ENCODE results near the gene TARM1. TPM values are rescaled to one million over a fixed set of nuclear protein-coding genes. Genes with fewer than 3 reads are reported as not detected.

TARM1 gene
- total and polyA plus RNA-seq, 2 of the 8 experiments (the other 6 are each of a cell fraction or from before 2014, with no cell fraction given): not detected

DNA sequence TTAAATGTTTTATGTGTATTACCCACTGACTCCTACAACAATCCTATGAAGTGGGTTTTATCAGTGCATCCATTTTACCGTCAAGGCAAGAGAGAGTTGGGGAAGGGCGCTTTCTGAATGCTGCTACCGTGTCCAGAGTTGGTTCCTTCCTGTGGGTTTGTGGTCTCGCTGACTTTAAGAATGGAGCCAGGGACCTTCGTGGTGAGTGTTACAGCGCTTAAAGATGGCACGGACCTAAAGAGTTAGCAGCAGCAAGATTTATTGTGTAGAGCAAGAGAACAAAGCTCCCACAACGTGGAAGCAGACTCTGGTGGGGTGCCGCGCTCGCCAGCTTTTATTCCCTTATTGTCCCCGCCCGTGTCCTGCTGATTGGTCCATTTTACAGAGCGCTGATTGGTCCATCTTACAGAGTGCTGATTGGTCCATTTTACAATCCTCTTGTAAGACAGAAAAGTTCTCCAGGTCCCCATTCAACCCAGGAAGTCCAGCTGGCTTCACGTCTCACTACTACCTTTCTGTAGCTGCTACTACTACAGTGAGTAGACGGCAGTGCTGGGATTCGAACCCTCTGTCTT lies 13.3 kb upstream of the TARM1 start:
- no peaks in the 10 kb centered on the region for H3K79me1 ChIP-seq (ENCODE audit: low read depth, low read length)
- no peak overlapping the region for H3K4ac ChIP-seq (replicated peaks; ENCODE audit: insufficient read length, low read depth, low read length)
- no peak overlapping the region for H3K9ac ChIP-seq (replicated peaks in 1 of 4; ENCODE audit: extremely low read depth in 1 of 4, low read depth in 3 of 4, low read length in 3 of 4)
- H3K9me3 ChIP-seq (ENCODE audit: insufficient read depth in 2 of 2, low read depth in 1 of 2, low read length in 1 of 2): no peaks in the 10 kb centered on the region; a peak in 1 of 4 replicates
- H2BK20ac ChIP-seq (ENCODE audit: low read length): no peak overlapping the region
- no peak overlapping the region for H2BK15ac ChIP-seq (ENCODE audit: low read length)
- no peak overlapping the region for H2BK12ac ChIP-seq (ENCODE audit: low read depth, low read length)
- no peak overlapping the region for H3K4me3 ChIP-seq (ENCODE audit: extremely low read depth in 1 of 4, insufficient read depth in 2 of 4, low read depth in 3 of 4, low read length in 4 of 4)
- no peak overlapping the region for H2BK120ac ChIP-seq (replicated peaks; ENCODE audit: low read depth, low read length)
- H2BK5ac ChIP-seq (ENCODE audit: low read depth, low read length): no peak overlapping the region
- no peaks in the 10 kb centered on the region for H4K20me1 ChIP-seq (replicated peaks in 1 of 2; ENCODE audit: control insufficient read depth in 1 of 2, insufficient read depth in 2 of 2, low read length in 2 of 2)
- H2AFZ ChIP-seq (ENCODE audit: low read length): no peak overlapping the region
- DNase-seq (ENCODE audit: low read depth in 1 of 2, low spot score in 2 of 2) (no peak), FAIRE-seq (no peak)
- no peak overlapping the region for H3K18ac ChIP-seq (ENCODE audit: extremely low read depth, low read length)
- H3K27ac ChIP-seq (ENCODE audit: low read depth, low read length): no peak overlapping the region
- no peak overlapping the region for H4K91ac ChIP-seq (replicated peaks; ENCODE audit: insufficient read length, low read length)
- no peaks in the 10 kb centered on the region for H3K36me3 ChIP-seq (ENCODE audit: control insufficient read depth in 2 of 4, insufficient read depth in 4 of 4, low read length in 3 of 4)
- no peak overlapping the region for H3K14ac ChIP-seq (ENCODE audit: insufficient read length)
- peak overlapping the region in 1 of 2 experiments; percentile 51; a peak in 1 of 4 replicates for H3K4me2 ChIP-seq (ENCODE audit: insufficient read depth in 1 of 2, low read depth in 2 of 2, low read length in 2 of 2)
- peaks cover 0 to 5% (median 2%) of the 10 kb centered on the region in 4 experiments; a peak in 4 of 7 replicates for H3K4me1 ChIP-seq (replicated peaks in 1 of 4; ENCODE audit: control insufficient read depth in 3 of 4, insufficient read depth in 4 of 4, low read length in 3 of 4)
- no peak overlapping the region for H3K56ac ChIP-seq (replicated peaks; ENCODE audit: insufficient read length, low read depth, low read length)
- peaks cover 13% of the 10 kb centered on the region; the same call in 1 of the 2 replicates for H3K23me2 ChIP-seq (ENCODE audit: low read depth, low read length)
- H3K79me2 ChIP-seq (ENCODE audit: control insufficient read depth in 1 of 2, insufficient read depth in 2 of 2, low read length in 2 of 2): no peaks in the 10 kb centered on the region
- H3K23ac ChIP-seq (ENCODE audit: insufficient read length): no peak overlapping the region
- CTCF ChIA-PET (ENCODE audit: partially characterized antibody): interaction anchor here (0.9 to 2.4 kb wide), 3 partner anchors 52 to 301 kb away, joined by 3 to 7 read pairs (median 5); no protein-coding TSS in a partner anchor
- H4K8ac ChIP-seq (ENCODE audit: extremely low read depth, insufficient read depth, low read length): no peak overlapping the region
- H3K27me3 ChIP-seq (replicated peaks in 1 of 4; ENCODE audit: control insufficient read depth in 3 of 4, extremely low read depth in 1 of 4, insufficient read depth in 3 of 4, low read length in 3 of 4): peaks cover 6 to 29% (median 19%) of the 10 kb centered on the region in 4 experiments
- no peak overlapping the region for H4K5ac ChIP-seq (ENCODE audit: insufficient read length, low read depth, low read length)
- POLR2A ChIA-PET (ENCODE audit: partially characterized antibody): interaction anchor here (1.0 to 6.1 kb wide), 11 partner anchors 12 to 227 kb away, joined by 3 to 37 read pairs (median 4); partner anchors contain the start of genes CNOT3, MYADM, PRPF31 and TFPT
- 88% methylated on average over 17 of the region's 17 CpGs; no CpG with 5 or more reads in 1 of the 2 experiments for WGBS, 2 experiments (ENCODE audit: extremely low coverage in 1 of 2, insufficient coverage in 1 of 2, insufficient read length in 1 of 2, insufficient replicate concordance in 2 of 2, low coverage in 1 of 2, low lambda C conversion rate in 2 of 2, missing lambda C conversion rate in 1 of 2)
- no peak for TF ChIP-seq POU5F1 (IDR thresholded peaks at IDR 0.05; ENCODE audit: low read depth, low read length)
- TF ChIP-seq SP1 (IDR thresholded peaks at IDR 0.05; ENCODE audit: low read depth, low read length): 0 out of 2 replicates have a peak, but pooled peaks have one; percentile 12
- TF ChIP-seq ATF2 (IDR thresholded peaks at IDR 0.05; ENCODE audit: low read length): no peak
- no peak for TF ChIP-seq CHD1 (IDR thresholded peaks at IDR 0.05; ENCODE audit: low read depth, low read length)
- TF ChIP-seq SP4 (IDR thresholded peaks at IDR 0.05; ENCODE audit: low read length): no peak
- TF ChIP-seq, protein P1, sequence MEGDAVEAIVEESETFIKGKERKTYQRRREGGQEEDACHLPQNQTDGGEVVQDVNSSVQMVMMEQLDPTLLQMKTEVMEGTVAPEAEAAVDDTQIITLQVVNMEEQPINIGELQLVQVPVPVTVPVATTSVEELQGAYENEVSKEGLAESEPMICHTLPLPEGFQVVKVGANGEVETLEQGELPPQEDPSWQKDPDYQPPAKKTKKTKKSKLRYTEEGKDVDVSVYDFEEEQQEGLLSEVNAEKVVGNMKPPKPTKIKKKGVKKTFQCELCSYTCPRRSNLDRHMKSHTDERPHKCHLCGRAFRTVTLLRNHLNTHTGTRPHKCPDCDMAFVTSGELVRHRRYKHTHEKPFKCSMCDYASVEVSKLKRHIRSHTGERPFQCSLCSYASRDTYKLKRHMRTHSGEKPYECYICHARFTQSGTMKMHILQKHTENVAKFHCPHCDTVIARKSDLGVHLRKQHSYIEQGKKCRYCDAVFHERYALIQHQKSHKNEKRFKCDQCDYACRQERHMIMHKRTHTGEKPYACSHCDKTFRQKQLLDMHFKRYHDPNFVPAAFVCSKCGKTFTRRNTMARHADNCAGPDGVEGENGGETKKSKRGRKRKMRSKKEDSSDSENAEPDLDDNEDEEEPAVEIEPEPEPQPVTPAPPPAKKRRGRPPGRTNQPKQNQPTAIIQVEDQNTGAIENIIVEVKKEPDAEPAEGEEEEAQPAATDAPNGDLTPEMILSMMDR (IDR thresholded peaks at IDR 0.05; ENCODE audit: control extremely low read depth in 1 of 3, insufficient read depth in 1 of 3, low read depth in 1 of 3, low read length in 3 of 3): no peak
- H2AK5ac ChIP-seq (ENCODE audit: low read depth, low read length): no peak overlapping the region
